GM18508 (cell line): ENCODE measurements around the gene GHRHR.

Source experiments
- ATAC-seq: cut with Tn5 transposase; IDR thresholded peaks from one replicate; pipeline ENCODE4 v1.9.1; 2021; ENCODE audit warnings: moderate number of reproducible peaks; ENCODE audit not compliant: insufficient read depth, unreplicated experiment

Gene GHRHR

DNA sequence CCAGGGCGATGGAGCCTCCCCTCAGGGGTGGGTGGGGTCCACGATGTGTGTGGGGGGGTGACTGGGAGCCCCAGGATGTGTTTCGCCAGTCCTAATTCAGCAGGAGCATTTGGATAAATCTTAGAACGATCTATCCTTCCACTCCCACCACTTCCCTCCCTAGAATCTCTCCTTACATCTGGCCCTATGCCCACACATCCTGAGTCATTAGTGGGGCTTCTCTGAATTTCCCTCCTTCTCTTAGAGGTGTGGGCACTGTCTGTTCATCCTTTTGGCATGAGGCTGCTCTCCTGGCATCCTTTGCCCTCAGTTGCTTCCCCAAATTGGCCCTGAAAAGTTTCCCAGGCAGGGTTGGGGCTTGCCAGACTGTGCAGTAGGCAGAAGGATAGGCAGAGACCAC is 1.6 kb downstream of the GHRHR start:
- ATAC-seq, result no peak

DNA sequence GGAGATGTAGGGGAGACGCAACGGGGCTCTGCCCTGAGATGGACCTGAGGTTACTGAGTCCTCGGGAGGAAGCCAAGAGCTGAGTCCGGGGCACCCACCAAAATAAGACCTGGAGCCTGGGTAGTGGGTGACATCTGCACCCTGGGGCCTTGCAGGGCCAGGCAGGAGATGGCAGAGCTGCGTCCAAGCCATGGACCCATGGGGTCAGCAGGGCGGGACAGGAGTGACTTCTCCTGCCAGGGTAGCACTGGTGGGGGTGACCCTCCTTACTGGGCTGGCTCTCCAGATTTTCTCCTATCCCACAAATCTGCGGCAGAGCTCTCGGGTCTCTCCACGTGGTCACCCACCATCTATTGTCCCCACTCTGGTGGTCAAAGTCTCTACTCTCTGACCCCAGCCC is 2.1 kb downstream of the GHRHR start:
- ATAC-seq, result no peak

DNA sequence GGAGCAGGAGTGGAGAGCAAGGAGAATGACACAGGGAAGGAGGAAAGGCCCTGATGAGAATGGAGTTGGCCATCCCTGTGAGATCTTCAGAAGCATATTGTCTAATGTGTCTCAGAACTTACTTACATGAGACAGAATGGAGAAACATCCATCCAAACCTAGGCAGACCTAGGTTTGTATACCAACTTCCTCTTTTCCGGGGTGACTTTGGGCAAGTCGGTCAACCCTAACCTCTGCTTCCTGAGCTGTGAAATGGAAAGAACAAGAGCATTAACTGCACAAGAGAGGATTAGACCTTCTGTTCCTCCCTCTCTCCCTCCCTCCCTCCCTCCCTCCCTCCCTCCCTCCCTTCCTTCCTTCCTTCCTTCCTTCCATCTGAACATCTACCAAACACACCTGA is 4.5 kb downstream of the GHRHR start:
- no peak for ATAC-seq

DNA sequence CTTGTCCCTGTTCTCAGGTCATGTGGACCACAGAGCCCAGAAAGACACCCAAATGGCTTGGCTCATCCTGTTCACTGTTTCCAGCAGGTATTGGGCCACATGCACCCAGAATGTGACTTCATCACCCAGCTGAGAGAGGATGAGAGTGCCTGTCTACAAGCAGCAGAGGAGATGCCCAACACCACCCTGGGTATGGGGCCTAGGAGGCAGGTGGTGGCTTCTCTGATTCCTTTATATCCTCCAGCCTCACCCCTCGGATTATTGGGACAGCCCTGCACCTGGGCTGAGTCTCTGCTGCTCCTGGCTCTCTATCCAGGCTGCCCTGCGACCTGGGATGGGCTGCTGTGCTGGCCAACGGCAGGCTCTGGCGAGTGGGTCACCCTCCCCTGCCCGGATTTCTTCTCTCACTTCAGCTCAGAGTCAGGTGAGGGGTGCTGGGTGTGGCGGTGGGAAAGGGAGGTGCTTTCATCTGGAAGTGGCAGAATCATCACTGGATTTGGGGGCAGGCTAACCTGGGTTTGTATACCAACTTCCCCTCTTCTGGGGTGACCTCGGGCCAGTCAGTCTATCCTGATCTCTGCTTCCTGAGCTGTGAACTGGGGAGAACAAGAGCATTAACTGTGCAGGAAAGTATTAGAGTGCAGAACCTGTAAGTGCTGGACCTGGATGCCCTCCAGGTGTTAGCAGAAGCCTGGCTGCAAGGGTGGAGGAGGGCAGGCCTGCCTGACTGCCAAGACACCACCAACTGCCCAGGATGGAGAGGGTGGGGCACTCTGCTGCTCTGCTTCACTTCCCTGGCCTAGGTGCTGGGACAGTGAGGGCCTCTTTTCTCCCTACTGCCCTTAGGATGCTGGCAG is 5.2 kb downstream of the GHRHR start:
- ATAC-seq, result no peak

DNA sequence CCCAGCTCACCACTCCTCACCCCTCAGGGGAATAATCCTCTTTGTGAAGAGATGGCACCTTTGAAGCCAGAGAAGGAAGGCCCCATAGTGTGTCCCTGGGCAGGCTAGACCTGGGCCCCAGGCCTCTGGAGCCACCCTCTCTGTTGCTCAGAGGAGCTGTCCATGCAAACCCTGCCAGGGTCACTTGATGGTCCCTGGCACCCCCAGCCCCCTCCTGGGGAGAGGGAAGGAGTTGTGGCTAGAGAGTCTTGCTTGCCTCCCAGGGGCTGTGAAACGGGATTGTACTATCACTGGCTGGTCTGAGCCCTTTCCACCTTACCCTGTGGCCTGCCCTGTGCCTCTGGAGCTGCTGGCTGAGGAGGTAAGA is 5.8 kb downstream of the GHRHR start:
- ATAC-seq, result no peak

DNA sequence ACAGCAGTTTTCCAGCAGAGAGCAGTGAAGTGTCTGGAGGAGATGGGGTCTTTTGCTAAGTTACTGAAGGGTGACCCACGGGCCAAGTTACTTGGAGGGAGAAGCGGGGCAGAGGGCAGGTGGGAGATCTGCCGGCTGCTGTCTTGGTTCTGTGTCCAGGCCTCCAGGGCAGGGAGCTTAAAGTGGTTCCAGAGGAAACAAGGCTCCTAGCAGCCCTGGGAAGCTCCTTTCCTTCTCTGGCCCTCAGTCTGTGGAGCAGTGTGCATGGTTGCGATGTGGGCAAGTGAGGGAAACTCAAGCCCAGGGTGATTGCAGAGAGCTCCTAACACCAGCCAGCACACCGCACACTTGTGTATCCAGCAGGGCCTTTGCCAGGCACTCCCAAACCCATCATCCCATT is 6.3 kb downstream of the GHRHR start:
- ATAC-seq, result no peak

DNA sequence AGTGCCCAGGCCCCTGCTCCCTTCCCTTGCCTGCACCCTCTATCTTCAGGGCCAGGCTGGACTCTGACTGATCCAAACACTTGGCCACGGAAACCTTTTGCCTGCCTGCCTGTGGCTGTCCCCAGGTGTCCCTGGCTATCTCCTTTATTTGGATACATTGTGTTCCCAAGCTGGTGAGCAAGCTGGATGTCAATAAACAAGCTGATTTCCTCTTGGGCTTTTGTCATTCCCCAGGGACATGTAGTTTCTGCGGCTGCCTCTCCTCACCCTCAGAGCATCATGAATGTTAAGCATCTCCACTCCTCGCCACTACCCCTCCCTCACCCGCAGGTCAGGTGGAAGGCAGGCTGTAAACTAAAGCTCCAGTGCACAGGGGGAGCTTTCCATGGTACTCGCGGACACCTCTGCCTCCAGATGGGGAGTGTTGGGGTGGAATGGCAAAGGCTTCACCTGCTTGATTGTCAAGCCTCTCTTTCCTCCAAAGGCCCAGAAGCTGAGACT is 6.9 kb downstream of the GHRHR start:
- no peak for ATAC-seq

DNA sequence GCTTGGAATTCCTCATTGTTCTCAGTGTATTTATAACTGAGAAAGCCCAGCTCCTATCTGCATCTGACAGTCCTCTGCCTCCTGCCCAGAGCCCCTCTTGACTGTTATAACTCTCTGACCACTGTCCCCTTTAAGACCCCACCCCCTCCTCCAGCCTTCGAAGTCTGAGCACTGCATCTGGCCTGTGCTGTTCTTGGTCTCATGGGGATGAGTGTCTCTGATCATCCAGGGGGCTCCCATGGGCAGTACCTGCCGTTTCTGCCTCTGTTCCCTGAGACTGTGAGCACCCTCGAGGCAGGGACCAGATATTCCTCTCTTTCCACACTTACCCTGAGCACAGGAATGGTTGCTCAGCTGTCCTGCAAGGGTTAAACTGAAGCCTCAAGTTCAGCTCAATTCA is 7.7 kb downstream of the GHRHR start:
- ATAC-seq, result no peak

DNA sequence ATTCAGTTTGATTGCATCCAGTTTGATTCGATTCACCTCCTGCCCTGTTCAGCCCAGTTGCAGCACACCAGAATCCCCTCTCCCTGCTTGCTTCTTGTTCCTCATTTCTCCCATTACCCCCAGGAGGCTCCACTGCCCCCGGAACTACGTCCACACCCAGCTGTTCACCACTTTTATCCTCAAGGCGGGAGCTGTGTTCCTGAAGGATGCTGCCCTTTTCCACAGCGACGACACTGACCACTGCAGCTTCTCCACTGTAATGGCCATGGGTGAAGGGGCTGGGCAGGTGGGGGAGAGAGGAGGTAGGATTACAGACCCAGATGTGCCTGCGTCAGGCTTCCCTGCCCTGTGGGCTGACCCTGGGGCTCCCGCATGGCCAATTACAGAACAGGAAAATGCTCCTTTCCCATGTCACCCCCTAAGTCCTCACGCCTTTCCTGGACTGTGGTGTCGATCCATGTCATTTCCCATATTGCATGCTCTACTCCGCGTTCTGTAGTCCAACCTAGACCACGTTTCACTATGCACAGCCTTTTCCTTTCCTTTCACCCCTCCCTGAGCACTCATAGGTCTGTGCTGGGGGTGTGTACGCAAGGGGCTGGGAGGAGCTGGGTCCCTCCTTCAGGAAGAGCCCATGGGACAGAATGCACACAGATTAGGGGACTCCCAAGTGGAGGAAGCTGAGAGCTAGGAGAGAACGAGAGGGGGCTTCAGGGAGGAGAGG is 8.2 kb downstream of the GHRHR start:
- ATAC-seq, result no peak

DNA sequence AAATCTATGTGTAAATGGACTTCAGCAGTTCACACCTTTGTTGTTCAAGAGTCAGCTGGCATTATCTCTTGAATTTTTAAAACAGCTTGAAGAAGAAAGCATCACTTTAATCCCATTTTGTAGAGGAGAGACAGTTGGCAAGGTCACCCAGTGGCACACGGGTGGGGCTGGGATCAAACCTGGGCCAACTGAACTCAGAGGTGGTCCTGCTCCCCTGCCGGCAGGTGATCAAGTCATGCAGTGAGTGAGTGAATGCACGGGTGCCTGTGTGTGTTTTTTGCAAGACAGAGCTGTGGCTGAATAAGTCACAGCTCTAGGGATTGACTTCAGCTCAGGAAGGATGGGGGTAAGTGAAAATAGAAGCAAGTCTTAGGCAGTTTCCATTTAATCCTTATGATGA is 9.5 kb downstream of the GHRHR start:
- ATAC-seq, result no peak

DNA sequence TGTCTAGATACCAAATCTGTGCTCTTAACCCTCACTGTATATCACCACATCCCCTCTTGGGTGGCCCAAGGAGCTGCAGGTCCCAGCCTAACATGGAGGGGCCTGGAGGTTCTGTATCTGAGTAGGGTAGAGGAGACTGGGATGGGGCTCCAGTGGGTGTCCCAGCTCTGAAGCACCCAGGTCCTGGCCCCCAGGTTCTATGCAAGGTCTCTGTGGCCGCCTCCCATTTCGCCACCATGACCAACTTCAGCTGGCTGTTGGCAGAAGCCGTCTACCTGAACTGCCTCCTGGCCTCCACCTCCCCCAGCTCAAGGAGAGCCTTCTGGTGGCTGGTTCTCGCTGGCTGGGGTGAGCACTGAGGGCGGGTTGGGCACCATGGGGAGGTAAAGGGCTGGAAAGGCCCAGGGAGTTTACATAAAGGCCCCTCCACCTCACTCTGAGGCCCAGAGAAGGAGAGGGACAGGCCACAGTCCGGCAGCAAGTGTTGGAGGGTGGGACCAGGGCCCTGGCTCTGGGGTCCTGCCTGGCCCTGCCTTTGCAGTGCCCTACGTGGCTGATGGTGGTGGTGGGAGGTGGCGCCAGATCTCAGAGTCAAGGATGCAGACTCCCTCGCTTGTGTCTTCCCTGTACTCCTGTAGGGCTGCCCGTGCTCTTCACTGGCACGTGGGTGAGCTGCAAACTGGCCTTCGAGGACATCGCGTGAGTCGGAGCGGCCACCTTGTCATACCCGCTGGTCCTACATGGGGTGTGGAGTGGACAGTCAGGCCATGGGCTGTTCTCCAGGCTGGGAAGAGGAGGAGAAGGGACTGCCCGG is 10.2 kb downstream of the GHRHR start:
- ATAC-seq, result no peak

DNA sequence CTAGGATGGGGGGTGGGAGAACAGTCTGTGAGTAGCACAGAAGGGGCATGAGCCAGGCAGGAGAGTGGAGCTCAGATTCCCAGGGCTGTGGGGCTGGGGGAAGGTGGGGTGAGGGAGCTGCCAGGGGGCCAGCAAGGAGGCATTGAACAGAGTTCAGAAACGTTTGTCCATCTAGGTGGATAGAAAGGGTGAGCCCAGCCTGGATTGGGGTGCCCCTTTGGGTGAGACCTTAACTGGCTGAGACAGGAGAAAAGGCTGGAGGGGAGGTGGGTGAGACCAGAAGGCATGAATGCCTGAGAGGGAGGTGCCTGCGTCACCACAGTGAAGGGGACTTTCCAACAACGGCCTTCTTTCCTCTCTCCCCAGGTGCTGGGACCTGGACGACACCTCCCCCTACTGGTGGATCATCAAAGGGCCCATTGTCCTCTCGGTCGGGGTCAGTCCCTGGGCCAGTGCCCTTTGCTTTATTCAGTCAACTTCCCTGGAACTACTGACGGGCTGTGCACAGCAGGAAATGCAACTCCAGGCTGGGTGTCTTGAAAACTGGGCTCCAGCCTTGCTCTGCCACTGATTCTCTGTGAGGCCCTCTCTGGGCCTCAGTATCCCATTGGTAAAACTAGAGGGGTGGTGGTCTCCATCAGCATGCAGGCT is 11.0 kb downstream of the GHRHR start:
- peak; percentile 96 for ATAC-seq

DNA sequence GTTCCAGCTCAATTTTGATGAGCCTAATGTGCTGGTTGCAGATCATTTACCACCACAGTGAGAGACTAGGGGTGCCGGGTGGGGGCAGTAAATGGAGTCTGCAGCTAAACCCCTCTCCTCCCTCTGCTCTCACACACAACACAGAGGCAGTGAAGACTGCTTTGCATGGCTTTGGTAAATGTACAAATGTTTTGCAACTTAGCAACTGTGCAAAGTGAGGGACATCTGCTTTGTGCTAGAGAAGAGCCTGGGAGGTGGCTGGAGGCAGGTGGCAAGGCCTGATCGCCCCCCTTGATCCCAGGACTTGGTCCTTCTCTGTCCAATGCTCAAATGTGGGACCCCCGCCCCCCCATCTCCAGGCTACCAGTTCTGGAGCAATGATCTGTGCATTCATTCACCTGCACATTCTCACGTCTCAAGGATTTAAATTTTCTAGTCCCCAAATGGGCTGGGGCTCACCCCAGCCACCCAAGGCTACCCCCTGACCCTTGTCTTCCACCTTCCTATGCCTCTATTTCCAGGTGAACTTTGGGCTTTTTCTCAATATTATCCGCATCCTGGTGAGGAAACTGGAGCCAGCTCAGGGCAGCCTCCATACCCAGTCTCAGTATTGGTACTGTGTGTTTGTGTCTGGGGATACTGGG is 11.6 kb downstream of the GHRHR start:
- ATAC-seq, result no peak

DNA sequence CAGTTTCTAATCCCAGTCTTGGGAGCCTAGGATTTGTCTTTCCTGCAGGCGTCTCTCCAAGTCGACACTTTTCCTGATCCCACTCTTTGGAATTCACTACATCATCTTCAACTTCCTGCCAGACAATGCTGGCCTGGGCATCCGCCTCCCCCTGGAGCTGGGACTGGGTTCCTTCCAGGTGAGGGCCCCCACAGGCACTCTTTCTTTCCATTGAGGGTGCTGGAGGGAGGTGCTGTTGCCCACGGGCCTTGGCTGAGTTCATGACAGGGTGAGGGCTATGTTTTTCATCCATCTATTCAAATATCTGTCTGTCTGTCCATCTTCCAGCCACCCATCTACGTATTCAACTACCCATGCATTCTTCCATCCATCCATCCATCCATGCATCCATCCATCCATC is 12.6 kb downstream of the GHRHR start:
- no peak for ATAC-seq

DNA sequence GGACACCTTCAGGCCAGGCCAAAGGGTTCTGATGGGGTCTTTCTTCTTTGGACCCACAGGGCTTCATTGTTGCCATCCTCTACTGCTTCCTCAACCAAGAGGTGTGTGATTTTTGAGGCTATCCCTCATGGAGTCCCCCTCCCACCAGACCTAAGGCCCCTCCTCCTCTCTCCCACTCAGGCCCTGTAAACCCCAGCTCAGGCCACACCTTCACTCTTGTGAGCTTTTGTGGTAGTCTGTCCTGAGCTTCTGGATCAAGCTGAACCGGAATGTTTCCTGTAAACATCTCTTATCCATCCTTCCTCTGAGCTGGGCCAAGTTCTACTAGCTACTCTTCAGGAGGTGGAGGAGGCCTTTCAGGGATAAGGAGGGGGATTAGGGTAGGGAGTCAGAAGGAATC is 13.5 kb downstream of the GHRHR start:
- ATAC-seq, result no peak

DNA sequence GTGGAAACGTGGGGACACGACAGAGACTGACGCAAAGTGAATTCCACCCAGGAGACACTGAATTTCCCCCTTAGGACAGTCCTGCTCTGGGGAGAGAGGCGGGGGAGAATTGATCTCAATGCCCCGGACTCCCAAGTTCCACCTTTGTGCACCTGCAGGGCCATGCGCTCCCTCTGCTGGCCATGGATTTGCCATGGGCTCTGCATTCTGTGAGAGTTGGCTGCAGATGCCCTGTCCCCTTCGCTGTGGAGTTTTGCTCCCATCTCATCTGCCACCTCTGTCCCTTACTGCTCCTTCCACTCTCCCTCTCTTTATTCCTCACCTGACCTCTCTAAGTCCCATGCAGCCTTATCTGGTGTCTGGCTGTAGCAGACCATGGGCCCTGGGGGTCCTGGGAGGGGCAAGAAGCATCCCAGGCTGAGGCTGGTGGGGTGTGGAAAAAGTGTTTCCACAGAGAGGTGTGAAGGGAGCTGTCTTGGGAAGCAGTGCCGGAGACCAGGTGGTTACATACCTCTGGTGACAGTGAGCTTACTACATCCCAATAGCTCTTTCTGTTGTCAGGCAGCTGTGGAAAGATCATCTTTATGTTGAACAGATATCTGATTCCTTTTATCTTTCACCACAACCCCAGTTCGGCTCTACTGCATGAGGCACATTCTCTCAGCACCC is 14.3 kb downstream of the GHRHR start:
- no peak for ATAC-seq

DNA sequence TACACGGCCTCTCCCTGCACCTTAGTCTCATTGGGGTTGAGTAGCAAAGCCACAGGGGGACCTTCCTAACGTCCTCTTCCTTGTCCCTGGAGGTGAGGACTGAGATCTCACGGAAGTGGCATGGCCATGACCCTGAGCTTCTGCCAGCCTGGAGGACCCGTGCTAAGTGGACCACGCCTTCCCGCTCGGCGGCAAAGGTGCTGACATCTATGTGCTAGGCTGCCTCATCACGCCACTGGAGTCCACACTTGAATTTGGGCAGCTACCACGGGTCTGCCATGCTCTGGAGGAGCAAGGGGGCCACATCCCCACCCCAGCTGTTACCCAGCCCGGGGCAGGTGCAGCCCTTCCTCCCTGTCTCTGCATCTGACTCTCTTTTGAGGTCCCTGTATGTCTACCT is 15.3 kb downstream of the GHRHR start:
- ATAC-seq, result no peak

DNA sequence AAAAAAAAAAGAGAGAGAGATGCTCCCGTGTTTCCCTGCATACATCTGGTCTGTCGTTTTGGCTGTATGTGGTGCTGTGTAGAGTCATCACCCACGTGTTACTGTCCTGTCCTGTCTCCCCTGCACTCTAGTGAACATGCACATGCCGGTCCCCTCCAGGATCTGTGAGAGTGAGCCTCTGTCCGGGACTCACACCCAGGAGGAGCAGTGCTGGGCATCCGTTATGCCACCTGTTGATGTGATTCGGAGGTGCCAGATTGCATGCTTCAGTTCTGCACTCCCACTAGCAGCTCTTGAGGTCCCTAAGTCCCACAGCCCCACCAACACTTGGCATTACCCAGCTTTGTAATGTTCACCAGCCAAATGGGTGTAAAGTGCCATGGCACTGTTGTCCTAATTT is 16.4 kb downstream of the GHRHR start:
- ATAC-seq, result no peak

DNA sequence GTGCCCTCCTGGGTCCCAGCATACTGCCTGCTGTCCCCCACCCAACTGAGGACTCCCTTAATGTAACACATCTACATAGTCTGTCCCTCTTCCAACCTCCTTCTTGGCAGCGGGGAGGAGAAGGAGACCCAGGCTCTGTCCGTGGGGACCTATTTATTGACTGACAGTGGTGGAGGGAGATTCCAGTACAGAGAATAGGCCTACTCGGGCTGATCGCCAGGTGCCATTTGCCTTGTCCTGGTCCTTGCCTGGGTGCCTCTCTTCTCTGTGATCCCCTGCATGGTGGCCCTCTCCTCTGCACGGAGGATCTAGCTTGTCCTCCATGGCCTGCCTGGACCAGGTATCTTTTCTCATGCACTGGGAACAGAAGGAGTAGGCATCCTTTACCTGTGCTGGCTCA is 17.0 kb downstream of the GHRHR start:
- no peak for ATAC-seq
